Esophagus (tissue), 2 donors: ENCODE data around the gene RBM34. TPM values are rescaled to one million over a fixed set of nuclear protein-coding genes. Genes with fewer than 3 reads are reported as not detected.
"Not testable (repeated sequence)": the region's sequence is repeated elsewhere in the genome, so short reads cannot be mapped to it uniquely, and the experiment has no call there.

ENCODE experiments used
- H3K27ac ChIP-seq, 2 donors: one replicate each; pipeline ENCODE4 v1.5.1; 2013; ENCODE audit warnings: low read depth in 2 of 2, mild to moderate bottlenecking in 2 of 2, inconsistent platforms in 1 of 2, low read length in 1 of 2, moderate library complexity in 1 of 2
- H3K27me3 ChIP-seq, 2 donors: one replicate each; pipeline ENCODE4 v1.6.1; 2013; ENCODE audit warnings: low read length in 2 of 2, control low read depth in 1 of 2, mild to moderate bottlenecking in 1 of 2; ENCODE audit not compliant: insufficient read depth in 2 of 2, control insufficient read depth in 1 of 2
- H3K36me3 ChIP-seq, 2 donors: one replicate each; pipeline ENCODE4 v1.6.1; 2013; ENCODE audit warnings: low read length in 1 of 2; ENCODE audit not compliant: control insufficient read depth in 2 of 2, insufficient read depth in 2 of 2
- H3K4me1 ChIP-seq, 2 donors: one replicate each; pipeline ENCODE4 v1.6.1; 2013; ENCODE audit warnings: low read length in 1 of 2; ENCODE audit not compliant: control insufficient read depth in 2 of 2, insufficient read depth in 2 of 2
- H3K4me3 ChIP-seq, 2 donors: one replicate each; pipeline ENCODE4 v1.5.1; 2013; ENCODE audit warnings: low read length in 2 of 2, mild to moderate bottlenecking in 2 of 2, low read depth in 1 of 2, moderate library complexity in 1 of 2
- H3K9me3 ChIP-seq, 2 donors: one replicate each; pipeline ENCODE4 v1.6.1; 2013; ENCODE audit warnings: mild to moderate bottlenecking in 2 of 2, low read depth in 1 of 2, low read length in 1 of 2, moderate library complexity in 1 of 2; ENCODE audit not compliant: control insufficient read depth in 2 of 2, insufficient read depth in 1 of 2
- WGBS, 2 donors: extraction: QIAGEN DNeasy Blood & Tissue Kit; methylation state at CpG; one replicate each; pipeline ENCODE4 v1.1.7; 2013; 5-methylcytosine and 5-hydroxymethylcytosine counted together
- polyA plus RNA-seq, 2 donors: library from polyadenylated mRNA; stranded (reverse); fragments of 200-250 nt; gene quantifications; one replicate each; pipeline ENCODE4 v1.2.3, GENCODE V29; 2013
- donor health status: healthy with polysubstance abuse.
- donor health status: Bipolar disorder and iron deficiency.

Gene RBM34, protein sequence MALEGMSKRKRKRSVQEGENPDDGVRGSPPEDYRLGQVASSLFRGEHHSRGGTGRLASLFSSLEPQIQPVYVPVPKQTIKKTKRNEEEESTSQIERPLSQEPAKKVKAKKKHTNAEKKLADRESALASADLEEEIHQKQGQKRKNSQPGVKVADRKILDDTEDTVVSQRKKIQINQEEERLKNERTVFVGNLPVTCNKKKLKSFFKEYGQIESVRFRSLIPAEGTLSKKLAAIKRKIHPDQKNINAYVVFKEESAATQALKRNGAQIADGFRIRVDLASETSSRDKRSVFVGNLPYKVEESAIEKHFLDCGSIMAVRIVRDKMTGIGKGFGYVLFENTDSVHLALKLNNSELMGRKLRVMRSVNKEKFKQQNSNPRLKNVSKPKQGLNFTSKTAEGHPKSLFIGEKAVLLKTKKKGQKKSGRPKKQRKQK
- 10 to 100 TPM; 57.4 to 86.1 TPM for polyA plus RNA-seq

DNA sequence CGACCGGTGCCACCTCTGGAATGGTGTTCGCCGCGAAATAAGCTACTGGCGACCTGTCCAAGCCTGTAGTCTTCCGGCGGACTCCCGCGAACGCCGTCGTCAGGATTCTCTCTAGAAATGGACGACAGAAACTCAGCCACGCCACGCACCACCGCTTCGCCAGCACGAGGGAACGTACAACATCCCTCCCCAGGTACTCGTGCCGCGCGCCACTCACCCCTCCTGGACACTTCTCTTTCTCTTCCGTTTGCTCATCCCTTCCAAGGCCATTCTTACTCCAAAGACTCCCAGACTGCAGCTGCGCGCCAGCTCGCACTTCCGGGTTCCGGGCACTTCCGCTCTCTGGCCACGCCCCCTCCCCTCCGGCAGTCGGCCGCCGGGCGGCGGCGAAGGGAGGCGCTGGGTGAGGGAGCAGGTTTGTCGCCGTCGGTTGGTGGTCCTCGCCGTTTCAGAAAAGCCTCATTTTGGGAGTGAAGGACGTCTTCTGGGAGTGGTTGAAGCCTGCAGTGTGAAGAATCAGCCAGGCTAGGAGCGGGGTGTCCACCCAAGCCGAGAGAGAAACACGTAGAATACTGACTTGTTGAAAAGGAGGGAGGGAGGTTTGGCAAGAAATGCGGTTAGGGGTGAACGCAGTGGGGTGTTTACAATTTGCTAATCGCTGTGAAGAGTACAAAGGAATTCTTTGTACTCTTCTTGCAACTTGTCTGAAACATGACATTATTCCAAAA lies at the start of gene RBM34:
TSS of gene RBM34 (minus strand) at position 294 of the 728 bp plus-strand sequence. CDS start at position 270, 24 bp downstream.
- H3K27ac ChIP-seq = peak within 1 kb of the TSS; percentile 93 to 98
- 0 to 1% methylated on average over 52 of the region's 52 CpGs for WGBS, 2 donors
- H3K4me3 ChIP-seq = peak within 1 kb of the TSS; percentile 66 to 97
- no peaks in the 10 kb centered on the region for H3K27me3 ChIP-seq
- peaks cover under 1 to 7% of the 10 kb centered on the region in 2 donors for H3K36me3 ChIP-seq
- no peaks in the 10 kb centered on the region for H3K9me3 ChIP-seq
- peaks cover 0 to 3% of the 10 kb centered on the region in 2 donors for H3K4me1 ChIP-seq

DNA sequence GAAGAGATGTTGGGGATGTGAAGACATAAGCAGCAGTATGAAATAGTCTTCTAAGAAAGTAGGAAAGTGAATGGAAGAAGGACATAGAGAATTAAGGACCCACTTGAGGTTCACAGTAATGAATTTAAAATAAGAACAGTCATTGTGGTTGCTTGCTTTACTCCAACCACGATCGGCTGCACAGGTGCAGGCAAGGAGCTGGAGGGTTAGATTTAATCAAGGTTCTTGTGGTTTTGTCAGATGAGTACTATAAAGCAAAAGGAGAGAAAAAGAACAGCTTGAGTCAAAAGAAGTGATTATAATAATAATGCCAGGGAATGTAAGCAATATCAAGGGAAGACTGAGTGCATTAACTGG lies 46.1 kb upstream of the RBM34 start:
- Histone ChIP-seq H3K4me3 (no peak overlapping the region), H3K36me3 (no peaks in the 10 kb centered on the region), H3K4me1 (no peaks in the 10 kb centered on the region), H3K27ac (no peak overlapping the region), H3K27me3 (no peaks in the 10 kb centered on the region), H3K9me3 (no peaks in the 10 kb centered on the region)
- WGBS, 2 donors = 80 to 88% methylated on average over 2 of the region's 2 CpGs

DNA sequence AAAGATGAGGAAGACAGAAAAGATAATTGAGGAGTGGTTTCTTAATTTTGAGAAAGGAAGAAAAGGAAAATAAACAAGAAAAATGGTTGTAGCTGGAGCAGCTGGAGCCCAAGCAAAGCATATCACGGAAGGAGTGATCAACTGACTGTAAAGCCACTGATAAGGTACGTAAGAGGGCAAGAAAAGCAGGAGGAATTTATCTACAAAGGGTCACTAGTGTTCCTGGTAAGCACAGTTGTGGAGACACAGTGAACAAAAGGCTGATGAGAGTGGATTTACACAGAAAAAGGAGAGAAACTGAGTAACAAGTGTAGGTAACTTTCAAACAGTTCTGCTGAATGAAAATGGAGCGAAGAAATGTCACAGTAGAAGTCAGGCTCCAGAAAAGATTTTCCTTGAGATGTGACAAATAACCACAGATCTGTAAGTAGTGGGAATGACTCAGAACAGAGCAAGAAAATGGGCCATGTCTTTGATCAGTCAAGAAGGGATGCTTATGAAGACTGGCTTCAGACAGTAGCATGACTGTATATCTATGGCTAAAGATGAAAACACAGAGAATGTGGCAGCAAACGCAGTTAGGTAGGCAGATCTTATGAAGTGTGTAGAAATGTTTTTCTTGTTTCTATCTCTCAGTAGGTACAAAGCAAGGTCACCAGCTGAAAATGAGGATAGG lies 45.6 kb upstream of the RBM34 start:
- H3K4me1 ChIP-seq = no peaks in the 10 kb centered on the region
- H3K27me3 ChIP-seq = no peaks in the 10 kb centered on the region
- H3K4me3 ChIP-seq = no peak overlapping the region
- no peaks in the 10 kb centered on the region for H3K36me3 ChIP-seq
- H3K27ac ChIP-seq = no peak overlapping the region
- no peaks in the 10 kb centered on the region for H3K9me3 ChIP-seq
- 78 to 90% methylated on average over 4 of the region's 4 CpGs for WGBS, 2 donors

DNA sequence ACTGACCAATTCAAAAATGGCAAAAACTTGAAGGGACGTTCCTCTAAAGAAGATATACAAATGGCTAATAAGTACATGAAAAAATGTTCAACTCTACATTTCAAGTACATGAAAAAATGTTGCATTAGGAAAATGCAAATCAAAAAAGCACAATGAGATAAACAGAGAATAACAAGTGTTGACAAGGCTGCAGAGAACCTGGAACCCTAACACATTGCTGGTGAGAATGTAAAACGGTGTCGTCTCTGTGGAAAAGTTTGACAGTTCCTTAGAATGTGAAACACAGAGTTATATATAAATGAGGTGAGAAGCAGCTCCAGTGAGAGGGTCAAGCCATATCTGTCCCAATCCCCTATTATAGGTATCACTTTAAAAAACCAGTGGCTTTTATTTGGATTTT lies 44.6 kb upstream of the RBM34 start:
- H3K4me3 ChIP-seq = no peak overlapping the region
- H3K36me3 ChIP-seq = no peaks in the 10 kb centered on the region
- no peaks in the 10 kb centered on the region for H3K4me1 ChIP-seq
- no peaks in the 10 kb centered on the region for H3K27me3 ChIP-seq
- H3K27ac ChIP-seq = no peak overlapping the region
- 94 to 98% methylated on average over 3 of the region's 3 CpGs for WGBS, 2 donors
- H3K9me3 ChIP-seq = no peaks in the 10 kb centered on the region

DNA sequence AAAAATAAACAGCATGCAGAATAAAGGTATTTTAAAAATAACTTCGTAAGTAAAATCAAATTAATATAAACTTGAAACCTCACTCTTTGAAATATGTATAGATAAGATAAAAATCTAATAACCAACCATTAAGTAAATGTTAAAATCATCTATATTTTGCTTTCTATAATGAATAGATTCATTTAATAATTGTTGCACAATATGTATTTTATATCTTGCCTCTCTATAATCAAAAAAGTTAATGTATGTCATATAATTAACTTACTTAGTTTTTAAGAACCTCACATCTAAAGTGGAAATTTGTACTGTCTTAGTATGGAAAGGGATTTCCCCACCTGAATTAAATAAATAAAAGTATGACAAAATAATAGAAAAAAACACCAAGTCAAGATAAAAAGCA lies 42.4 kb upstream of the RBM34 start:
- Histone ChIP-seq H3K27me3 (no peaks in the 10 kb centered on the region), H3K4me3 (no peak overlapping the region), H3K27ac (no peak overlapping the region), H3K4me1 (no peaks in the 10 kb centered on the region), H3K9me3 (no peaks in the 10 kb centered on the region), H3K36me3 (no peaks in the 10 kb centered on the region)
- 92 to 97% methylated on average over 1 of the region's 1 CpG for WGBS, 2 donors

DNA sequence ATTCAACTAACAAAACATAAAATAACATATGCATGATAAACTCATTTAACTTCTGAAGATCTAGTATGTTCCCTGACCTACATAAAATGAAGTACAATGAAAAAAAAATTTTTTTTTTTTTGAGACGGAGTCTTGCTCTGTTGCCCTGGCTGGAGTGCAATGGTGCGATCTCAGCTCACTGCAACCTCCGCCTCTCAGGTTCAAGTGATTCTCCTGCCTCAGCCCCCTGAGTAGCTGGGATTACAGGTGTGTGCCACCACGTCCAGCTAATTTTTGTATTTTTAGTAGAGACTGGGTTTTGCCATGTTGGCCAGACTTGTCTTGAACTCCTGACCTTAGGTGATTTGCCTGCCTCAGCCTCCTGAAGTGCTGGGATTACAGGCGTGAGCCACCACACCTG lies 41.4 kb upstream of the RBM34 start:
- not testable (repeated sequence) for H3K9me3 ChIP-seq, H3K4me1 ChIP-seq, H3K27ac ChIP-seq, H3K27me3 ChIP-seq, H3K4me3 ChIP-seq, H3K36me3 ChIP-seq
- 93 to 97% methylated on average over 5 of the region's 5 CpGs for WGBS, 2 donors

DNA sequence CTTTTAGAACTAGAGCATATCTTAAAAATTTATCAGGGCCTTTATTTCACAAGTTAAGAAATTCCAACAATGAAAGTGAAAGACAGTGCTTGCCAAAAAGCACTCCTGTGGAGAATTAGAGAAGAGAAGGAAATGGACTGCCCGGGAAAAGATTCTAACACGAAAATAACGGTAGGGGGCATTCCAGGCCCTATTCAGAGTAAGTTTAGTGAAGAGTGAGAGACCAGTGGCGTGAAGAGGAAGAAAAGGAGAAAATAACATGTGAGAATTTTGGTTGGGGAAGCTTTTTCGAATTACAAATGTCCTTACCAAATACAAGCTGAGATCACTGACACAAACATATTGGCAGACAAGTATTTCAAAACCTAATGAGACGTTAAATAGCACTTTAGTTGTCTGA lies 38.4 kb upstream of the RBM34 start:
- no peaks in the 10 kb centered on the region for H3K4me1 ChIP-seq
- no peaks in the 10 kb centered on the region for H3K9me3 ChIP-seq
- no peak overlapping the region for H3K27ac ChIP-seq
- WGBS, 2 donors = 49 to 58% methylated on average over 6 of the region's 6 CpGs
- no peaks in the 10 kb centered on the region for H3K36me3 ChIP-seq
- H3K4me3 ChIP-seq = no peak overlapping the region
- no peaks in the 10 kb centered on the region for H3K27me3 ChIP-seq

DNA sequence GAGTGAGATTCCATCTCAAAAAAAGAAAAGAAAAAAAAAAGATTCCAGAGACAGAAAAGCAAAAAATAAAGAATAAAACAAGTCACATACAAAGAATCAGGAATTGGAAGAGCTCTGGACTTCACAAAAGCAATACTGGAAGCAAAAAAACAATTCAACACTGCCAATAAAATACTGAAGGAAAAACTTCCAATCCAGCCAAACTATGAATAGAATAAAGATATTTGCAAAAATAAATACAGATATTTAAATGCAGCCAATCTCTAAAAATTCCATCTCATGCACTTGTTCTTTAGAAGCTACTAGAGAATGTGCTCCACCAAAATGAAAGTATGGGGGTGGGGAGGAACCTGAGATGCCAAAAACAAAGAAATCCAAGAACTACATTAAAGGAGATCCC lies 29.4 kb upstream of the RBM34 start:
- Histone ChIP-seq H3K27ac (no peak overlapping the region), H3K4me3 (no peak overlapping the region), H3K4me1 (no peaks in the 10 kb centered on the region), H3K9me3 (no peaks in the 10 kb centered on the region), H3K27me3 (no peaks in the 10 kb centered on the region), H3K36me3 (peaks cover 3 to 7% of the 10 kb centered on the region in 2 donors)

DNA sequence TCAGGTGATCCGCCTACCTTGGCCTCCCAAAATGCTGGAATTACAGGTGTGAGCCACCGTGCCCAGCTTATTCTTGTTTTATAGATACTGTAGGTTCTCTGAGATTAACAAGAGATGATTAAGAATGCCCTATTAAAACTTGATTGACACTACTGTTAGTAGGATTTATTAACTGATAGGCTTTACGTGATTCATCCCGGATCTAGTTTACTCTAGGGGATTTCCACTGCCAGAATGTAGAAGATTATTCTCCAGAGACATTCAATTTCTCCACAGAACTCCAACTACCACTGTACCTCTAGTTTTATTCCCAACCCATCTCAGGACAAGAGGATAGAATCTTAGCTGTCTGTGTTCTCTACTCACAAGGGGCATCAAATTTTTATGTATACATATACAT lies 26.3 kb upstream of the RBM34 start:
- Histone ChIP-seq H3K27ac (no peak overlapping the region), H3K4me1 (no peaks in the 10 kb centered on the region), H3K27me3 (no peaks in the 10 kb centered on the region), H3K4me3 (no peak overlapping the region), H3K9me3 (no peaks in the 10 kb centered on the region), H3K36me3 (no peaks in the 10 kb centered on the region)
- 82 to 87% methylated on average over 4 of the region's 4 CpGs for WGBS, 2 donors
